Thymus (tissue), 11 donors: Measurements from ENCODE around the gene FOXO3. TPM values are rescaled to one million over a fixed set of nuclear protein-coding genes. Genes with fewer than 3 reads are reported as not detected.
"Not testable (repeated sequence)": the region's sequence is repeated elsewhere in the genome, so short reads cannot be mapped to it uniquely, and the experiment has no call there.

Source experiments
- DNase-seq, 9 donors: peaks; one replicate each; pipeline ENCODE4 v3.0.0-alpha.2; 2013; ENCODE audit warnings: low spot score in 9 of 9, low read depth in 6 of 9, missing footprints in 1 of 9
- H3K27ac ChIP-seq, 2 donors: one replicate each; pipeline ENCODE4 v1.5.1; 2013; ENCODE audit warnings: control low read depth in 1 of 2, low read depth in 1 of 2, low read length in 1 of 2, mild to moderate bottlenecking in 1 of 2, moderate library complexity in 1 of 2
- H3K27me3 ChIP-seq, 2 donors: one replicate each; pipeline ENCODE4 v1.5.1; 2013; ENCODE audit warnings: low read length in 1 of 2; ENCODE audit not compliant: control insufficient read depth in 2 of 2, insufficient read depth in 1 of 2
- H3K36me3 ChIP-seq, 2 donors: one replicate each; pipeline ENCODE4 v1.5.1; 2013; ENCODE audit warnings: low read length in 1 of 2, mild to moderate bottlenecking in 1 of 2, moderate library complexity in 1 of 2; ENCODE audit not compliant: control insufficient read depth in 2 of 2, insufficient read depth in 2 of 2
- H3K4me1 ChIP-seq, 2 donors: one replicate each; pipeline ENCODE4 v1.5.1; 2013; ENCODE audit warnings: low read length in 2 of 2; ENCODE audit not compliant: control insufficient read depth in 2 of 2, insufficient read depth in 2 of 2
- H3K4me3 ChIP-seq, 2 donors: one replicate each; pipeline ENCODE4 v1.5.1; 2013; ENCODE audit warnings: low read length in 2 of 2, control low read depth in 1 of 2, mild to moderate bottlenecking in 1 of 2
- H3K9me3 ChIP-seq, 2 donors: one replicate each; pipeline ENCODE4 v1.5.1; 2013; ENCODE audit warnings: low read length in 1 of 2, mild to moderate bottlenecking in 1 of 2; ENCODE audit not compliant: control insufficient read depth in 2 of 2, insufficient read depth in 1 of 2
- whole genome bisulfite sequencing: extraction: QIAGEN DNeasy Blood & Tissue Kit; methylation state at CpG from one replicate; pipeline ENCODE4 v1.1.7; 2013; 5-methylcytosine and 5-hydroxymethylcytosine counted together
- polyA plus RNA-seq: library from polyadenylated mRNA; stranded (reverse); fragments of 200-250 nt; gene quantifications from one replicate; pipeline ENCODE4 v1.2.3, GENCODE V29; 2013
- total RNA-seq: library from RNA; stranded (reverse); fragments of 120-200 nt; gene quantifications from one replicate; pipeline ENCODE4 v1.2.4, GENCODE V29; 2013
- donor health status: healthy.

Gene FOXO3
- total and polyA plus RNA-seq, 2 donors, result 11.2 to 33.6 TPM

- Histone ChIP-seq H3K27ac (no peak overlapping the region), H3K9me3 (no peaks in the 10 kb centered on the region), H3K36me3 (no peaks in the 10 kb centered on the region), H3K27me3 (no peaks in the 10 kb centered on the region), H3K4me1 (peaks cover 3 to 12% of the 10 kb centered on the region in 2 donors), H3K4me3 (no peak overlapping the region)
- 96% methylated on average over 12 of the region's 12 CpGs for WGBS
- no peak for DNase-seq
These were observed 95.3 kb downstream of the FOXO3 start for GRCh38 chr6:108655806-108656651.

GRCh38 chr6:108656836-108657235, 96.1 kb downstream of the FOXO3 start:
- 96% methylated on average over 2 of the region's 2 CpGs for WGBS
- peaks cover 3 to 12% of the 10 kb centered on the region in 2 donors for H3K4me1 ChIP-seq
- no peak overlapping the region for H3K4me3 ChIP-seq
- no peaks in the 10 kb centered on the region for H3K36me3 ChIP-seq
- no peak for DNase-seq
- H3K9me3 ChIP-seq, result no peaks in the 10 kb centered on the region
- no peak overlapping the region for H3K27ac ChIP-seq
- H3K27me3 ChIP-seq, result no peaks in the 10 kb centered on the region

GRCh38 chr6:108658174-108658573, 97.5 kb downstream of the FOXO3 start:
- peaks cover 0 to 12% of the 10 kb centered on the region in 2 donors for H3K4me1 ChIP-seq
- WGBS, result 96% methylated on average over 2 of the region's 2 CpGs
- H3K36me3 ChIP-seq, result no peaks in the 10 kb centered on the region
- H3K27ac ChIP-seq, result no peak overlapping the region
- DNase-seq, result no peak
- H3K9me3 ChIP-seq, result no peaks in the 10 kb centered on the region
- H3K4me3 ChIP-seq, result no peak overlapping the region
- H3K27me3 ChIP-seq, result no peaks in the 10 kb centered on the region

GRCh38 chr6:108658785-108659184, 98.1 kb downstream of the FOXO3 start:
- not testable (repeated sequence) for DNase-seq, H3K4me1 ChIP-seq, H3K36me3 ChIP-seq, H3K9me3 ChIP-seq, H3K4me3 ChIP-seq, H3K27ac ChIP-seq, H3K27me3 ChIP-seq
- 98% methylated on average over 4 of the region's 4 CpGs for WGBS

- no peak overlapping the region for H3K27ac ChIP-seq
- no peak for DNase-seq
- peaks cover 9 to 13% of the 10 kb centered on the region in 2 donors for H3K36me3 ChIP-seq
- no peak overlapping the region for H3K4me3 ChIP-seq
- no peaks in the 10 kb centered on the region for H3K4me1 ChIP-seq
- H3K27me3 ChIP-seq, result no peaks in the 10 kb centered on the region
- WGBS, result 97% methylated on average over 4 of the region's 4 CpGs
- no peaks in the 10 kb centered on the region for H3K9me3 ChIP-seq
These were observed 99.5 kb downstream of the FOXO3 start for GRCh38 chr6:108660251-108660650.

- Histone ChIP-seq H3K27ac (no peak overlapping the region), H3K27me3 (no peaks in the 10 kb centered on the region), H3K36me3 (peaks cover 12 to 13% of the 10 kb centered on the region in 2 donors), H3K9me3 (no peaks in the 10 kb centered on the region), H3K4me1 (no peaks in the 10 kb centered on the region), H3K4me3 (no peak overlapping the region)
- no peak for DNase-seq
- 98% methylated on average over 1 of the region's 1 CpG for WGBS
These were observed 100.7 kb downstream of the FOXO3 start for GRCh38 chr6:108661430-108661829.

GRCh38 chr6:108661982-108662381, 101.3 kb downstream of the FOXO3 start:
- Histone ChIP-seq H3K4me3 (no peak overlapping the region), H3K36me3 (peaks cover 12 to 13% of the 10 kb centered on the region in 2 donors), H3K9me3 (no peaks in the 10 kb centered on the region), H3K27me3 (no peaks in the 10 kb centered on the region), H3K27ac (no peak overlapping the region), H3K4me1 (no peaks in the 10 kb centered on the region)
- 98% methylated on average over 2 of the region's 2 CpGs for WGBS
- DNase-seq, result no peak

- DNase-seq, result no peak
- WGBS, result 96% methylated on average over 2 of the region's 2 CpGs
- Histone ChIP-seq H3K4me1 (no peaks in the 10 kb centered on the region), H3K9me3 (no peaks in the 10 kb centered on the region), H3K4me3 (no peak overlapping the region), H3K27ac (no peak overlapping the region), H3K27me3 (no peaks in the 10 kb centered on the region), H3K36me3 (peaks cover 12 to 13% of the 10 kb centered on the region in 2 donors)
These were observed 102.0 kb downstream of the FOXO3 start for GRCh38 chr6:108662702-108663101.

- not testable (repeated sequence) for H3K4me3 ChIP-seq, H3K27ac ChIP-seq, H3K9me3 ChIP-seq, H3K4me1 ChIP-seq, DNase-seq, H3K27me3 ChIP-seq
- 96% methylated on average over 29 of the region's 30 CpGs for WGBS
- peaks cover 16 to 17% of the 10 kb centered on the region in 2 donors for H3K36me3 ChIP-seq
These were observed 102.9 kb downstream of the FOXO3 start for GRCh38 chr6:108663494-108664064.
